Measurements from ENCODE around the gene TSPO.

GRCh38 chr22:43179146-43179910 is 28.0 kb downstream of the TSPO start:
- no peak for TF ChIP-seq EZH2 (IDR thresholded peaks at IDR 0.05)
- no peak for TF ChIP-seq POLR2AphosphoS5 (IDR thresholded peaks at IDR 0.05; ENCODE audit: borderline replicate concordance, low read depth, low read length)

Data from SK-N-MC (cell line).